HepG2 (cell line): ENCODE results near the gene ADAMTS17. TPM values are rescaled to one million over a fixed set of nuclear protein-coding genes. Genes with fewer than 3 reads are reported as not detected.

Experiments used
- ATAC-seq: fragments of 200-7000 bp; cut with Tn5 transposase; 3 replicates; pipeline ENCODE4 v1.9.1; 2020; ENCODE audit warnings: mild to moderate bottlenecking, moderate library complexity
- BruUV-seq: library from RNA; stranded (reverse); fragments of 400-500 nt; replicated peaks from 2 replicates; lab custom pipeline; 2021; lab: Mats Ljungman, UMichigan
- CTCF ChIA-PET: fragments of 300-600 bp; formaldehyde crosslinking; extraction: SDS; loops from one replicate; lab custom pipeline; 2021; ENCODE audit warnings: low total read pairs, inconsistent platforms, low intra/inter-chr PET ratio; lab: Yijun Ruan, JAX
- POLR2A ChIA-PET: fragments of 350-600 bp; sonication (Branson Sonifier 250); formaldehyde crosslinking; loops from one replicate; lab custom pipeline; 2020; ENCODE audit warnings: antibody characterized with exemption, inconsistent platforms; lab: Yijun Ruan, JAX
- DNase-seq: peaks from one replicate; pipeline ENCODE4 v3.0.0-alpha.2; 2015; ENCODE audit warnings: low spot score
- FAIRE-seq: peaks from 3 replicates; lab custom pipeline; 2011; peaks lifted over from hg19 to GRCh38; lab: Jason Lieb, UNC
- H2AFZ ChIP-seq: one replicate; pipeline ENCODE4 v1.6.1; 2011; ENCODE audit warnings: low read length, inconsistent platforms
- H3K27ac ChIP-seq: fragments of 300-600 bp; 3 replicates; pipeline ENCODE4 v1.8.0; 2011; ENCODE audit warnings: mixed run types, mild to moderate bottlenecking, mixed read lengths, low read length, inconsistent platforms; ENCODE audit not compliant: insufficient read depth; ENCODE audit errors: extremely low read length
- H3K27me3 ChIP-seq, 2 experiments: fragments of 200-600 bp in 1 of 2; 2 replicates in 1 of 2; 3 replicates in 1 of 2; pipeline versions ENCODE4 v1.6.0 to v1.8.0; 2011; ENCODE audit warnings: low read length in 2 of 2, mild to moderate bottlenecking in 2 of 2, moderate library complexity in 2 of 2, inconsistent platforms in 1 of 2; ENCODE audit not compliant: insufficient read depth in 2 of 2, control insufficient read depth in 1 of 2
- H3K36me3 ChIP-seq, 2 experiments: fragments of 200-600 bp in 1 of 2; replicated peaks in 1 of 2; 2 replicates in 1 of 2; 3 replicates in 1 of 2; pipeline versions ENCODE4 v1.5.1 to v1.8.0; 2011; ENCODE audit warnings: low read length in 2 of 2, inconsistent platforms in 1 of 2; ENCODE audit not compliant: insufficient read depth in 2 of 2, control insufficient read depth in 1 of 2
- H3K4me1 ChIP-seq: 2 replicates; pipeline ENCODE4 v1.5.1; 2012; ENCODE audit warnings: low read length, inconsistent platforms; ENCODE audit not compliant: insufficient read depth
- H3K4me2 ChIP-seq: 2 replicates; pipeline ENCODE4 v1.6.0; 2011; ENCODE audit warnings: low read depth, low read length, inconsistent platforms
- H3K4me3 ChIP-seq, 3 experiments: fragments of 200-600 bp in 1 of 3; sonication (generic), shearing (Covaris generic) in 1 of 3; replicated peaks in 1 of 3; 2 replicates each; pipeline ENCODE4 v1.5.1; 2011 to 2016; ENCODE audit warnings: low read length in 3 of 3, inconsistent platforms in 2 of 3, low read depth in 2 of 3, mild to moderate bottlenecking in 2 of 3, control low read depth in 1 of 3, mixed read lengths in 1 of 3; ENCODE audit not compliant: insufficient read depth in 1 of 3
- H3K79me2 ChIP-seq: one replicate; pipeline ENCODE4 v1.6.1; 2011; ENCODE audit warnings: low read length, inconsistent platforms; ENCODE audit not compliant: insufficient read depth
- H3K9ac ChIP-seq: 2 replicates; pipeline ENCODE4 v1.6.0; 2011; ENCODE audit warnings: mild to moderate bottlenecking, low read depth, low read length, inconsistent platforms; ENCODE audit not compliant: insufficient read depth
- H3K9me3 ChIP-seq: 2 replicates; pipeline ENCODE4 v1.5.1; 2012; ENCODE audit warnings: mild to moderate bottlenecking, low read length
- H4K20me1 ChIP-seq: 2 replicates; pipeline ENCODE4 v1.6.0; 2011; ENCODE audit warnings: inconsistent platforms, mild to moderate bottlenecking, low read length, moderate library complexity; ENCODE audit not compliant: insufficient read depth
- ARHGAP35 ChIP-seq: sonication (generic); formaldehyde crosslinking; IDR thresholded peaks from 2 replicates; pipeline ENCODE4 v1.9.0; 2022; ENCODE audit warnings: mild to moderate bottlenecking, inconsistent platforms, moderate library complexity, missing genetic modification reagents, borderline replicate concordance
- WGBS: methylation state at CpG from one replicate; pipeline ENCODE4 v1.1.6; 2017; ENCODE audit warnings: low lambda C conversion rate; 5-methylcytosine and 5-hydroxymethylcytosine counted together
- in situ Hi-C: cut with HindIII; loops from 2 replicates; pipeline ENCODE4 v1.10.0; 2017; ENCODE audit warnings: low pct_unique_long_range_greater_than_20kb; ENCODE audit not compliant: extremely low pct_ligation_motif_present
- intact Hi-C: fragments of 100-400 bp; cut with micrococcal nuclease; formaldehyde crosslinking; loops from one replicate; pipeline ENCODE4 v1.10.0; 2022; ENCODE audit not compliant: unreplicated experiment
- polyA plus RNA-seq, 8 experiments: library from polyadenylated mRNA; depleted of rRNA in 3 of 8; stranded (reverse) in 7 of 8; unstranded in 1 of 8; fragments of >200 nt; fragmentation: Illumina TruSeq in 4 of 8; extraction: Trizol in 4 of 8; gene quantifications; 2 replicates each; pipeline versions ENCODE4 v1.2.1 to v1.2.3, GENCODE V29; 2011 to 2016; ENCODE audit warnings: low read depth in 4 of 8, missing spikeins in 1 of 8, mixed read lengths in 1 of 8; ENCODE audit not compliant: insufficient read depth in 1 of 8
- total RNA-seq, 5 experiments: library from RNA; depleted of rRNA; stranded (reverse); fragments of >200 nt; fragmentation: Illumina TruSeq; extraction: Trizol; gene quantifications; 2 replicates each; pipeline ENCODE4 v1.2.3, GENCODE V29; 2016; ENCODE audit warnings: low read depth in 1 of 5
- TF ChIP-seq, protein P1 (sequence below): sonication (generic); formaldehyde crosslinking; IDR thresholded peaks from 2 replicates; pipeline ENCODE4 v1.5.0; 2020; ENCODE audit warnings: missing genetic modification reagents
- TF ChIP-seq, protein P2 (sequence below): sonication (generic); formaldehyde crosslinking; IDR thresholded peaks from 2 replicates; pipeline ENCODE4 v1.4.0; 2020; ENCODE audit warnings: missing genetic modification reagents, mild to moderate bottlenecking, borderline replicate concordance
- TF ChIP-seq, protein P3 (sequence below): sonication (generic); formaldehyde crosslinking; conservative IDR thresholded peaks from 2 replicates; pipeline ENCODE4 v1.4.0; 2020; ENCODE audit warnings: missing genetic modification reagents
- TF ChIP-seq, protein P4 (sequence below): sonication (generic); formaldehyde crosslinking; IDR thresholded peaks from 2 replicates; pipeline ENCODE4 v1.8.1; 2023; ENCODE audit warnings: mild to moderate bottlenecking, moderate library complexity, missing genetic modification reagents

ADAMTS17 gene
- total and polyA plus RNA-seq, 2 of the 13 experiments (the other 11 are each of a cell fraction or from before 2014, with no cell fraction given) = 0.02 to 0.04 TPM

DNA sequence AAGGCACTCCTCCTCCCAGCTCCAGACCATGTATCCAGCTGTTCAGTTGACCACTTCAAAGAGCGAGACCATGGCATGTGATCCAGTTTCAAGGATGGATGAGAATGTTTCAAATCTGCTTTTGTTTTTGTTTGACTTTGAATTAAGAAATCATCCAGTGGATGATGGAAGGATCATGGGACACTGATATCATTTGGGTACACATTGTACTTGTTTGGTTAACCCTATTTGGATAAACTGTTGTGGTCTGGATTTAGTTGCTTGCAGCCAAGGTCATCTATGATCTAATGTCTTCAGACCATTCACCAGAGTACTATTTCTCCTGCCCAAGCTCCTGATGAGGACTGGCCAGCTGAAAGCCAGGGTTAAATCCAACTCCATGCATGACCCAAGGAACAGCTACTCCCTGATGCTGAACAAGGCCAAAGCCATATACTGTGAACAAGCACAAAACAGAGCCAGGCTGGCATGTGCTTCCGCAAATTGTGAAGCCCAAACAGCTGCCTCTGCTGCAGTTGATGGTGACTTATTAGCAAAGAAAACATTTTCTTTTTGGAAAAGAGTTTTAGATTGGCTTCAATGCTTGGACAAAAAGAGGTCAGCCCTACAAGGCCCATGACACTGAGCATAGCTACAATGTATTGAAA lies 5.2 kb upstream of the ADAMTS17 start:
- Histone ChIP-seq H3K4me2 (no peak overlapping the region), H3K9me3 (no peaks in the 10 kb centered on the region), H3K4me3 (no peak overlapping the region), H3K36me3 (no peaks in the 10 kb centered on the region), H3K9ac (no peak overlapping the region), H3K79me2 (no peaks in the 10 kb centered on the region), H3K27me3 (peaks cover 2 to 17% of the 10 kb centered on the region in 2 experiments), H3K27ac (no peak overlapping the region), H4K20me1 (no peaks in the 10 kb centered on the region), H2AFZ (no peak overlapping the region), H3K4me1 (peaks cover 24% of the 10 kb centered on the region)
- ATAC-seq (no peak), DNase-seq (no peak), FAIRE-seq (no peak)
- no TSS peak for BruUV-seq
- CTCF ChIA-PET = no interaction called here
- intact Hi-C loops = no loop called here
- in situ Hi-C loops = loop anchor here (25.0 kb wide), 2 partner anchors 410 to 1085 kb away; partner anchors contain the start of gene LRRC28
- POLR2A ChIA-PET = no interaction called here
- WGBS = 29% methylated on average over 2 of the region's 2 CpGs
- TF ChIP-seq, protein P1, sequence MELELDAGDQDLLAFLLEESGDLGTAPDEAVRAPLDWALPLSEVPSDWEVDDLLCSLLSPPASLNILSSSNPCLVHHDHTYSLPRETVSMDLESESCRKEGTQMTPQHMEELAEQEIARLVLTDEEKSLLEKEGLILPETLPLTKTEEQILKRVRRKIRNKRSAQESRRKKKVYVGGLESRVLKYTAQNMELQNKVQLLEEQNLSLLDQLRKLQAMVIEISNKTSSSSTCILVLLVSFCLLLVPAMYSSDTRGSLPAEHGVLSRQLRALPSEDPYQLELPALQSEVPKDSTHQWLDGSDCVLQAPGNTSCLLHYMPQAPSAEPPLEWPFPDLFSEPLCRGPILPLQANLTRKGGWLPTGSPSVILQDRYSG (CRISPR knock-in tag) = no peak
- TF ChIP-seq, protein P2, sequence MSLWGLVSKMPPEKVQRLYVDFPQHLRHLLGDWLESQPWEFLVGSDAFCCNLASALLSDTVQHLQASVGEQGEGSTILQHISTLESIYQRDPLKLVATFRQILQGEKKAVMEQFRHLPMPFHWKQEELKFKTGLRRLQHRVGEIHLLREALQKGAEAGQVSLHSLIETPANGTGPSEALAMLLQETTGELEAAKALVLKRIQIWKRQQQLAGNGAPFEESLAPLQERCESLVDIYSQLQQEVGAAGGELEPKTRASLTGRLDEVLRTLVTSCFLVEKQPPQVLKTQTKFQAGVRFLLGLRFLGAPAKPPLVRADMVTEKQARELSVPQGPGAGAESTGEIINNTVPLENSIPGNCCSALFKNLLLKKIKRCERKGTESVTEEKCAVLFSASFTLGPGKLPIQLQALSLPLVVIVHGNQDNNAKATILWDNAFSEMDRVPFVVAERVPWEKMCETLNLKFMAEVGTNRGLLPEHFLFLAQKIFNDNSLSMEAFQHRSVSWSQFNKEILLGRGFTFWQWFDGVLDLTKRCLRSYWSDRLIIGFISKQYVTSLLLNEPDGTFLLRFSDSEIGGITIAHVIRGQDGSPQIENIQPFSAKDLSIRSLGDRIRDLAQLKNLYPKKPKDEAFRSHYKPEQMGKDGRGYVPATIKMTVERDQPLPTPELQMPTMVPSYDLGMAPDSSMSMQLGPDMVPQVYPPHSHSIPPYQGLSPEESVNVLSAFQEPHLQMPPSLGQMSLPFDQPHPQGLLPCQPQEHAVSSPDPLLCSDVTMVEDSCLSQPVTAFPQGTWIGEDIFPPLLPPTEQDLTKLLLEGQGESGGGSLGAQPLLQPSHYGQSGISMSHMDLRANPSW (CRISPR knock-in tag) = no peak

DNA sequence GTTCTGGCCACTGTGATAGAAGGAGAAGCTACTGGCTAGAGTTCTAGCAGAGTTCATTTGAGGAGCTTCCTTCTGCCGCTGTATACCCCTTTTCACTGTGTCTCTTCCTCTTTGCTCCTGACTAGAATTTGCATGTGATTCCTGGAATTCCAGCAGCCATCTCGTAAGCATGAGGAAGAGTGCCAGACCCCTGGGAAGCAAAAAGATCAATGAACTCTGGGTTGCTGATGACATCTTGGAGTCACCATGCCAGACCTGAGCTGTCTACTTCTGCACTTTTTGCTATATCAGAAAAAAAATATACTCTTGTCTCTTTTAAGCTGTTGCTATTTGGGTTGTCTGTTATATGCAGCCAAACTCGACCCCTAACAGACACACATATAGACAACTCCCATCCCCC lies 3.7 kb upstream of the ADAMTS17 start:
- BruUV-seq = no TSS peak
- FAIRE-seq (no peak), DNase-seq (no peak), ATAC-seq (no peak)
- Histone ChIP-seq H2AFZ (no peak overlapping the region), H3K79me2 (no peaks in the 10 kb centered on the region), H3K36me3 (no peaks in the 10 kb centered on the region), H3K9me3 (no peaks in the 10 kb centered on the region), H3K4me2 (no peak overlapping the region), H3K4me1 (peaks cover 17% of the 10 kb centered on the region; the same call in 1 of the 2 replicates), H3K9ac (no peak overlapping the region), H3K27me3 (peaks cover 2 to 23% of the 10 kb centered on the region in 2 experiments), H3K4me3 (no peak overlapping the region), H4K20me1 (no peaks in the 10 kb centered on the region), H3K27ac (no peak overlapping the region)
- TF ChIP-seq, protein P3, sequence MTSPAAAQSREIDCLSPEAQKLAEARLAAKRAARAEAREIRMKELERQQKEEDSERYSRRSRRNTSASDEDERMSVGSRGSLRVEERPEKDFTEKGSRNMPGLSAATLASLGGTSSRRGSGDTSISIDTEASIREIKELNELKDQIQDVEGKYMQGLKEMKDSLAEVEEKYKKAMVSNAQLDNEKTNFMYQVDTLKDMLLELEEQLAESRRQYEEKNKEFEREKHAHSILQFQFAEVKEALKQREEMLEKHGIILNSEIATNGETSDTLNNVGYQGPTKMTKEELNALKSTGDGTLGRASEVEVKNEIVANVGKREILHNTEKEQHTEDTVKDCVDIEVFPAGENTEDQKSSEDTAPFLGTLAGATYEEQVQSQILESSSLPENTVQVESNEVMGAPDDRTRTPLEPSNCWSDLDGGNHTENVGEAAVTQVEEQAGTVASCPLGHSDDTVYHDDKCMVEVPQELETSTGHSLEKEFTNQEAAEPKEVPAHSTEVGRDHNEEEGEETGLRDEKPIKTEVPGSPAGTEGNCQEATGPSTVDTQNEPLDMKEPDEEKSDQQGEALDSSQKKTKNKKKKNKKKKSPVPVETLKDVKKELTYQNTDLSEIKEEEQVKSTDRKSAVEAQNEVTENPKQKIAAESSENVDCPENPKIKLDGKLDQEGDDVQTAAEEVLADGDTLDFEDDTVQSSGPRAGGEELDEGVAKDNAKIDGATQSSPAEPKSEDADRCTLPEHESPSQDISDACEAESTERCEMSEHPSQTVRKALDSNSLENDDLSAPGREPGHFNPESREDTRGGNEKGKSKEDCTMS = no peak
- TF ChIP-seq, protein P4, sequence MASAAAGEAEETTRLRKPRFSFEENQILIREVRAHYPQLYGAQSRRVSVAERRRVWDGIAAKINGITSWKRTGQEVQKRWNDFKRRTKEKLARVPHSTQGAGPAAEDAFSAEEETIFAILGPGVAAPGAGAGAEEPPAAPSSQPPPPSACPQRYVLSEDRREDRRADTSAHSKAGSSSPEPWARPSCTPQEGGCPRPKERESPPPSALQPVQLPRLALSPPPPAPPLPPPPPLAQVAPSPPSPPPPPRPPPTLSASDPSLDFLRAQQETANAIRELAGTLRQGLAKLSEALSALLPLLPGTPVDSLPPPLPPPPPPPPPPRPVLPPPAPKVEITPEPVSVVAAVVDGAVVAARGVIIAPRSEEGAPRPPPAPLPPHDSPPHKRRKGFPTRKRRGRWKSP = no peak
- no peak for TF ChIP-seq ARHGAP35 (CRISPR knock-in tag)
- in situ Hi-C loops (loop anchor here (25.0 kb wide), 2 partner anchors 408 to 1083 kb away; partner anchors contain the start of gene LRRC28), intact Hi-C loops (no loop called here)
- ChIA-PET CTCF (no interaction called here), POLR2A (no interaction called here)
- 20% methylated on average over 3 of the region's 3 CpGs for WGBS
